HG02973 (cell line): ENCODE measurements around the gene IQGAP2.
A peak's percentile ranks its signal among the peaks of the same experiment; 100 is the strongest.
"Not testable (repeated sequence)": the region's sequence is repeated elsewhere in the genome, so short reads cannot be mapped to it uniquely, and the experiment has no call there.

Experiments
- ATAC-seq: cut with Tn5 transposase; IDR thresholded peaks from one replicate; pipeline ENCODE4 v1.9.1; 2021; ENCODE audit warnings: moderate library complexity; ENCODE audit not compliant: unreplicated experiment

Gene IQGAP2

GRCh38 chr5:76495870-76496269 is 92.8 kb downstream of the IQGAP2 start:
- ATAC-seq: no peak

- ATAC-seq: no peak
These were observed 94.0 kb downstream of the IQGAP2 start for GRCh38 chr5:76497065-76497460.

GRCh38 chr5:76497986-76498717 is 95.1 kb downstream of the IQGAP2 start:
- ATAC-seq: no peak

- ATAC-seq: no peak
These were observed 96.5 kb downstream of the IQGAP2 start for GRCh38 chr5:76499507-76500161.

GRCh38 chr5:76500633-76501393 is 97.7 kb downstream of the IQGAP2 start:
- no peak for ATAC-seq

GRCh38 chr5:76503929-76504328 is 100.8 kb downstream of the IQGAP2 start:
- no peak for ATAC-seq

- ATAC-seq: no peak
These were observed 101.9 kb downstream of the IQGAP2 start for GRCh38 chr5:76504901-76505564.

GRCh38 chr5:76513476-76513875 is 110.4 kb downstream of the IQGAP2 start:
- no peak for ATAC-seq

- ATAC-seq: no peak
These were observed 111.2 kb downstream of the IQGAP2 start for GRCh38 chr5:76514292-76514691.

GRCh38 chr5:76514713-76515112 is 111.6 kb downstream of the IQGAP2 start:
- no peak for ATAC-seq

- ATAC-seq: no peak
These were observed 114.2 kb downstream of the IQGAP2 start for GRCh38 chr5:76517334-76517733.

GRCh38 chr5:76518246-76518645 is 115.2 kb downstream of the IQGAP2 start:
- not testable (repeated sequence) for ATAC-seq

GRCh38 chr5:76521240-76521758 is 118.2 kb downstream of the IQGAP2 start:
- ATAC-seq: peak; percentile 91

GRCh38 chr5:76522103-76522935 is 119.2 kb downstream of the IQGAP2 start:
- ATAC-seq: no peak

GRCh38 chr5:76524101-76524835 is 121.2 kb downstream of the IQGAP2 start:
- no peak for ATAC-seq

GRCh38 chr5:76524868-76525267 is 121.8 kb downstream of the IQGAP2 start:
- no peak for ATAC-seq

- ATAC-seq: no peak
These were observed 122.9 kb downstream of the IQGAP2 start for GRCh38 chr5:76525956-76526355.

- no peak for ATAC-seq
These were observed 124.0 kb downstream of the IQGAP2 start for GRCh38 chr5:76526950-76527583.

GRCh38 chr5:76527685-76528161 is 124.6 kb downstream of the IQGAP2 start:
- ATAC-seq: no peak
